NCI-H128 (cell line): ENCODE data around the gene PARP8.
"Not testable (repeated sequence)": the region's sequence is repeated elsewhere in the genome, so short reads cannot be mapped to it uniquely, and the experiment has no call there.

Source experiments
- DNase-seq: peaks from one replicate; lab custom pipeline; 2025; ENCODE audit not compliant: unreplicated experiment; lab: John Stamatoyannopoulos, UW

PARP8 gene

DNA sequence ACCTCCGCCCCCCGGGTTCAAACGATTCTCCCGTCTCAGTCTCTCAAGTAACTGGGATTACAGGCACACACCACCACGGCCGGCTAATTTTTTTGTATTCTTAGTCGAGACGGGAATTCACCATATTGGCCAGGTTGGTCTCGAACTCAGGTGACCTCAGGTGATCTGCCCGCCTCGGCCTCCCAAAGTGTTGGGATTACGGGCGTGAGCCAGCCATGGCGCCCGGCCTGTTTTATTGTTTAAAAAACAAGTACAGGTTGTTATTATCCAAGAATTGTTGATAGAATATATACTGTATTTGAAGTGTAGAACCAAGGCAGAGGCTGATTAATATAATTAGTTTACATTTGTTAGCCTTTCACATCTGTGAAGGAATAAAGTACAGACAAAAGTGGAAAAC, 8.9 kb downstream of the PARP8 start:
- DNase-seq = no peak

DNA sequence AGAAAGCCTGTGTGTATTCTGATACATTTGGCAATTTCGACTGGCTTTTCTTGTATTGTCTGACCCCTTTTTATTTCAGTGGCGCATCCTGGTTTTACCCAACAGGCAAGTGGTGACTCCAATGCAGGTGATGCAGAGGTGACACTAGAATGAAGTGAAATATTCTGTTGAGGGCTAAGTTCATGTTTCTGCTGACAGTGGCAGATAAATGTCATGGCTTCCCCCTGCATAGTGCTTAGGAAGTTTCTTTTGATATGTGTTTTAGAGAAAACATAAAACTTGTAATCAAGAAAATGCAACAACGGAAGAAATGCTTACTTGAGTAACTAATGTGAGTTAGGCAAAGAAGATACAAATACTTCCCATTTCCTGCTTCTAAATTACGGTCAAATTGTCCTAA, 13.1 kb downstream of the PARP8 start:
- DNase-seq = not testable (repeated sequence)

DNA sequence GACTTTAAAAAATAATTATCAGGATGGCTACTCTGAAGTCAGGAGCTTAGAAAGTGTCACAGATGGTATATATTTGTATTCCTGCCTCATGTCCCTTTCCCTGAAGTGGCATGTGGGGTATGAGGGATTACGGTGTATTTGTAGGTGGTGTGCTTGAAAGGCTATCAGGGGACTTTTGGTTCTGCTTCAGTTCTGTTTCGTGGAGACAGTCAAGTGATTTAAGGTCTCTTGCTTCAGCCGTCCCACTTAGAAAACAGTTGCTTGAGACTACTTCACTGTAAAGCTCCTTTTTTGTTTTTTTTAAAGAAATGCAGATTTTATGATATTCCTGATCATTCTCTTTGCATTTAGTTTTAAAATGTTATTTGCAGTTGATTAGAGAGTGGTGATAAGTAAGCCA, 18.3 kb downstream of the PARP8 start:
- DNase-seq = no peak

DNA sequence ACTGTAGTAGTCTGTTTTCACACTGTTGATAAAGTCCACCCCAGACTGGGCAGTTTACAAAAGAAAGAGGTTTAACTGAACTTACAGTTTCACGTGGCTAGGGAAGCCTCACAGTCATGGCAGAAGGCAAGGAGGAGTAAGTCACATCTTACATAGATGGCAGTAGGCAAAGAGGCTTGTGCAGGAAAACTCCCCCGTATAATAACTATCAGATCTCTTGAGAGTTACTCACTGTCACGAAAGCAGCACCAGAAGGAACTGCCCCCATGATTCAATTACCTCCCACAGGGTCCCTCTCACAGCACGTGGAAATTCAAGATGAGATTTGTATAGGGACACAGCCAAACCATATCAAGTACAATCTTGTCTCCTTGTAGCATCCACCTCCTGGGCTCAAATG, 21.1 kb downstream of the PARP8 start:
- no peak for DNase-seq

DNA sequence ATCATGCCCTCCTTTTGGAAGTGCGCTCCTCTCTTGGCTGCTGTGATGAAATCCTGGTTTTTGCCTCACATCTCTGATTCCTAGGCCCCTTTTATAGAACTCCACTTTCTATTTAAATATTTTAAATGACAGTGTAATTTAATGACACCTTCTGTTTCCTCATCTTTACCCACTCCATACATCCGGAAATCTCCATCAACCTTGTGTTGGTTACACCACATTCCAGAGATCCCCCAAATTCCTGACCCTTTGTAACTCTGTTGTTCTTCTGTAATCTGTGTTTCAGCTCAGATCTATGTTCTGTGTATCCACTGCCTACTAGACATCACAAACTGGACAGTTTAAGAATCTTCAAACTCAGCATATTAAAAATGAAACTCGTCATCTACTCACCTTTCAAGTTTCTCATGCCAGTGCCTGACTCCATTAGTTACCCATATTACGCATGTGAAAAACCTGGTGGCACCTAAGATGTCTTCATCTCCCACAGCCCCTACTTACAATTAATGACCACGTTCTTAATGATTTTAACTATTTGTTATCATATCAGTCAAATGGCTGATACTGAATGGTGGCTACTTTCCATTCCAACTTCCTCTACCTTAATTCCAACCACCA, 25.1 kb downstream of the PARP8 start:
- DNase-seq = no peak

DNA sequence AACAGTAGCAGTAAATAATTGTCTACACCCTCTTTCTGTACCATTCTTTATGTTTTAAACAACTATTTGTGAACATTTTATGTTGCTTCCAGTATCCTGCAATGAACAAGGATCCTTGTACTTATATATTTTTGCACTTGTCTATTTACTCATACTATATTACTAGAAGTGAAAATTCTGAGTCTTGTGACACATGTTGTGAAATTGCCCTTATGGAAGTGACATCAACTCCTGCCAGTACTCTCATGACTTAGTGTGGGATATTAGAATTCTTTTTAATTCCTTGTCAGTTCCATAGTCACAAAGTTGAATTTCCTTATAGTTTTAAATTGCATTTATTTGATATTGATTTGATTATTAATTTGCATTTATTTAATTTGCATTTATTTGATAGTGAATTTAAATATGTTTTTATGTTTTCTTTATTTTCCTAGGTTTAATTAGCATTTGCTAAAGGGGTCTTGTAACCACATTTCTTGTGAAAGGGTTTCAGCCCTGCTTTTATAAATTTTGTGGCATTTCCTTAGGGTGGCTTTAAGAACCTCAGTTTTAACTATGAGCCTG, 27.7 kb downstream of the PARP8 start:
- DNase-seq = no peak

DNA sequence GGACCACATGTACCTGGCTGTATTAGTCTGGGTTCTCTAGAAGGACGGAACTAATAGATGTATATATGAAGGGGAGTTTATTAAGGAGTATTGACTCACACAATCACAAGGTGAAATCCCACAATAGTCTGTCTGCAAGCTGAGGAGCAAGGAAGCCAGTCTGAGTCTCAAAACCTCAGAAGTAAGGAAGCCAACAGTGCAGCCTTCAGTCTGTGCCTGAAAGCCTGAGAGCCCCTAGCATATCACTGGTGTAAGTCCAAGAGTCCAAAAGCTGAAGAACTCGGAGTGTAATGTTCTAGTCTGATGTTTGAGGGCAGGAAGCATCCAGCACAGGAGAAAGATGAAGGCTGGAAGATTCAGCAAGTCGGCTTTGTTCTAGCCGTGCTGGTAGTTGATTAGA, 28.2 kb downstream of the PARP8 start:
- not testable (repeated sequence) for DNase-seq

DNA sequence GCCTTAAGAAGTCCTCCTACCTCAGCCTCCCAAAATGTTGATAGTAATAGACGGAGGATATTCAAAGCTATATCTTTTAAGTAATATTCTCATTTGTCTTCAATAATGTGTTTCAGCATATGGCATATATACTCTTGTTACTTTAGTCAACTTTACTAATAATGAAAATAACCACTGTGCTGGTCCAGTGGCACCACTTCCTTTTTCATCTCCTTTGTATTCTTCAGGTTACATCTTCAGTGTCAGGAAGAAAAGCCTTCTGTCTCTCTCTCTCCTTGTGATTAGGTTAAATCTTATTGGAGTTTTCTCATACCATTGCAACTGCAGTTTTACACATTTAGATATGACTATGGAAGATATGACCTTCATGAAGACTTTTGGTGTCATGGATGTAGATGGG, 31.3 kb downstream of the PARP8 start:
- DNase-seq = no peak

DNA sequence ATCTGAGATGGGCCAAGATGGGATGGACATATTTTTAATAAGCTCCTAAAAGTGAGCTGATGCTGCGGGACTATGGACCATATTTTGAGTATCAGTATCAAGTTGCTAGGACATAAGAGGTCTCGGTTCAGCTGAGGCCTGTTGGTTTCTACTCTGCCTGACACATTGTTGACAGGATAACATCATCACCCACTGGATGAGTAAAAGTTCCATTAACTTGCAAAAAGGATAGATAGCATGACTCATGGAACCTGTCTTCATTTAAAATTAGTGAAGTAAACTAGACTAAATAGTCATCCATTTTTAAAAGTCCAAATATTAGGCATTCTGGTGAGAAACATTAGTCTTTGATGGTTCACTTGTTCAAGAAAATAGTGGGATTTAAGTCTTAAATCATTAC, 33.3 kb downstream of the PARP8 start:
- no peak for DNase-seq

DNA sequence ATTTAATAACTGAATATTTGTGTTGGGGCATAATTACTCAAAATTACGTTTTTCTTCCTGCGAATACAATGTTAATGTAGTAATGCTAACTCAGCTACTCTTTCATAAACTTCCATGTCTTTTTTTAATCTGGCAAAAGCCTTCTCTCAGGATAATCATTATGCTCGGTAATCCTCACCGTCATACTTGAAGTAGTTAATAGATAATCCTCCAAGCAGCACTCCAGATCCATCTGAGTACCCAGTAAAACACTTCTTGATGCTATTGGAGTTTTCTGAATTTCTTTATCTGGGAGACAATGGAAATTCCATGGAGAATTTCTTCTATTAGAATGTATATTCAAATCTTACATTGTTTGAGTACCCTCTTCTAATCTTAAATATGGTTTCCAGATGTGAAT, 34.3 kb downstream of the PARP8 start:
- DNase-seq = no peak

DNA sequence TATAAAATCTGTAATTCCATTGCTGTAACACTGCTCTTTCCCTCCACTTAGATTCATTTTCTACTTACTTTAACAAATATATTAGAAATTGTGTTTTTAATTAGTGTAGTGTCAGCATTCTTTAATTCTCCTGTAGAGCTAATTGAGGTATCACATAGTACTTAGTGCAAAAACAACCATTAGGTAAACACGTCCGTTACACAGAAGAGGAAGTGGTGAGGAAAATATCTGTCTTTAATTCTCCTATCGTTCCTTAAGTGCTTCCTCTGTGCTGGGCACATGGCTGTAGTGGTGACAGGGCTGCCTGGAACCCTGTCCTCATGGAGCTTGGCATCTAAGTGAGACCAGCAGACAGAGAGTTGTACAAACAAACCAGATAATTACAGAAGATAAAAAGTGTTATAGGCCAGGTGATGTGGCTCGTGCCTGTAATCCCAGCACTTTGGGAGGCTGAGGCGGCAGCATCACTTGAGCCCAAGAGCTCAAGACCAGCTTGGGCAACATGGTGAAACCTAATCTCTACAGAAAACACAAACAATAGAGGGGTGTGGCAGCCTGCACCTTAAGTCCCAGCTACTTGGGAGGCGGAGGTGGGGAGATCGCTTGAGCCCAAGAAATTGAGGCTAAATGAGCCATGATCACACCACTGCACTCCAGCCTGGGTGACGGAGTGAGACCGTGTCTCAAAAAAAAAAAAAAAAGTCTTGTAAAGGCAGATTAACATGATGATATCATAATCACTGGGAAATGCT, 36.4 kb downstream of the PARP8 start:
- no peak for DNase-seq

DNA sequence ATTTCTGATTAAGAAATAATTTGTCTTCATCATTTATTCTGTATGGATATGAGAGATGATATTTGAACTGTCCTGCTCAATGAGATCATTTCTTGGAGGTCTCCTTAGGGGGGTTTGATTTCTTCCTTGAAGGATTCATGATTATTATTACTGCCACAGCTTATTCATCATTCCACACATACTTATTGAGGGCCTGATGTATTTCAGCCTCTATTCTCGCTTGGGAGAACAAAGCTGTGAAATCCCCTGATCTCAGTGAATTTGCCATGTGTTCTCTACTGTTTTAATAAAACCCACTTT, 36.9 kb downstream of the PARP8 start:
- no peak for DNase-seq

DNA sequence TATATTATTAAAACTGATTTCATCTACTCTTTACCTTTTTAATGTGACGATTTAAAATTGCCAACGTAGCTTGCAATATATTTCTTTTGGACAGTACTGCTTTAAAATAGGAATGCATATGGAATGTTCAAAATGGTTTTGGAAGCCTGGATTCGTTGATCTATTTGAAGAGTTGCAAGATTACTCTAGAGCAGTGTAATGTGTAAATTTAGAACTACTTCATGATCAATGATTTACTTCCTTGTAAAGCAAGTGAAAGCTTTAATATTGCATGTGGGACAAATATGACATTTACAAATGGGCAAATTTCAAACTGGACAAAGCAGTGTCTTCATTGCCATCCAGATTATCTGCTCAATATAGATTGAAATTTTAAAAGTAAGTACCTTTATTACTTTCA, 38.3 kb downstream of the PARP8 start:
- DNase-seq = no peak

DNA sequence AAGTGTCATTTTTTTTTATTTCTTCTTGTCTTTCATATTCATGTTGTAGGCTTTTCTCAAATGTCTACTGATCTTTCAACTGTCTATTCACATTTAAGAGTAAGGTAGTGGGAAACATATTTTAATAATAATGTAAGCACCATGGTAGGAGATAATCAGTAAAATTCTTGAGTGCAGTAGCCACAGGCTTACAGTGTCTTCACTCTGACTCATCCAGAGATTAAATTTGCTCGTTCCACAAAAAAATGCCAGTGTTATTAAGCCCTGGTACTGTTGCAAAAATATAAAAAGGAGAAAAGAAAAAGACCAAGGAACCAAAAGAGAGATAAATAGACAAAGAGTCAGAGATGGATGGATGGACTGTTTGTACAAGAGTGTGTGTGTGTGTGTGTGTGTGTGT, 43.0 kb downstream of the PARP8 start:
- no peak for DNase-seq

DNA sequence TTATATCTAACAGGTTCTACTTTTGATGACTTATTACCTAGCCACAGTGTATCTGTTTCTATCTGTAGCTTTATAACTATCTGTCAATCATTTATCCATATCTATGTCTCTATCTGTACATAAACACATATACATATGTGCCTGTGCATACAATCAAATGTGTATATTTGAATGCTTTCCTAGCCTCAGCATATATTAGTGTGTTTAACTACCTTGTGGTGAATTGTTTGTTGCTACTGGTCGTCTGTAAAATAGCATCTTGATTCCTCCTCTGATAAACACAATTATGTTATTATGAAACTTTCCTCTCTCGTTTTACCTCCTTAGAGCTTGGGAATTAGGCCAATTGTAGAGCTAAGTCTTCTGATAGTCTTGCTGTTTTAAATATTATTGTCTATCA, 44.4 kb downstream of the PARP8 start:
- DNase-seq = no peak

DNA sequence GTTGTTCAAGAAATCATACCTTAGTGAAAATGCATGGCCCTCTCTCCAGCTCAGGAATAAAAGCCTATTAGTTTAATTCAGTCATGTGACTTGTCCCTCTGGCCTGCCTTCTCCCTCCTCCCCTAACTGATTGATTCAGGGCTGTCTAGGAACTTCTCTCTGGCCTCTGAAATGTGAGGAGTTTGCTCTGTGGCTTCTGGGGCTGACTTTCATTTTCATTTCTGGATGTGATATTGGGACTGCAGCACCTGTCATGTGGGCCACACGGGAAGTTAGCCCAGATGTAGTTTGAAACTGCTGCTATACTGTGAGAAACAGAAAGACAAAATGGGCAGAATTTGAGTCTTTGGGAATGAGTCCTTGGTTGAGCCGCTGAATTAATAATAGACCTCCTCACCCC, 44.8 kb downstream of the PARP8 start:
- no peak for DNase-seq

DNA sequence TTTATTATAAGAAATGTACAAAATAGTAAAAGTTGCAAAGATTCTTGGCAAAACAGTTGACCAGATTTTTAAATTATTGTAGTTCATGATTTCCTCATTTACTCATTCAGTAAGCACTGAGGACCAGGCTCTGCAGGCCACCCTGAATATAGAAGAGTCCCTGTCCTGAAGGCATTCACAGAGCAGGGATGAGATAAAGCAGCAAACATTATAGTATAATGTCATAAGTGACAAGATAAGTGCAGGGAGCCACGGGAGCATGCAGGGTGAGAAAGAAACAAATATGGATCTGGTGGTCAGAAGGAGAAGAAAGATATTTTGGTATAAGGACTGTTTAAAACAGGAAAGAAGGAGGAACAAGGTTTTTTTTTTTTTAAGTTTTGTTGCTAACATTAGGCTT, 46.0 kb downstream of the PARP8 start:
- no peak for DNase-seq

DNA sequence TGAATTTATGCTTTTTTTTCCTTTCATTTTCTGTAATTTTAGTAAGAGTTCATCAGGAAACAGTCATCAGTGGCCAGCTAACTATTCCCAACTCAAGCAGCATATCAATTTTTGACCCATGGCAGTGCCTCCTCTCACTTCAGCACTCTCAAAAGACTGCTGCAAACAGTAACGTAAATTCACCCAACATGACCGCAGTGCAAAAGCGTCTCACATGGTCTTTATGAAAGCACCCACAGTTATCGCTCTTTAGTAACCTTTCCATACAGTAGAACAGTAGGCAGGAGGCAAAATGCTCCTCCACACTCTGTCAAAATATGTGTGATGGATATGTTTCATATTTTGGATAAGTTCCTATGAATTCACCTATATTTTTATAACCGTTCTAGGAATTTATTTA, 48.6 kb downstream of the PARP8 start:
- DNase-seq = no peak

DNA sequence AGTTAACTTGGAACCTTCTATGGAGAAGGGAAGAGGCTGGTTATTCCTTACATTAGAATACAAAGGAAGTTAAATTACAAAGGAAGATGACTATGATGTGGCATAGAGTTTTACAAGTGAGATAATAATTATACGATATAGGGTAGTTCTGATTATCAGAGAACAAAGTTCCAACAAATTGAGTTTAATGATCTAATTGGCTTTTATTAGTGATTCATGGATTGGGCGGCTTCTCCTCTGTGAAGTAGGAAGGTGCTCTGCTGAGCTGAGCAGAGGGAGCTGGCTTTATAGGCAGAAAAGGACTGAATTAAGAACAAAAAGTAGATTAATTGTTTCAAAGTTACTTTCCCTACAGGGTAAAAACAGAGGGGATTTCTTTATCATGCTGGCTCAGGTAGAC, 49.7 kb downstream of the PARP8 start:
- DNase-seq = no peak

DNA sequence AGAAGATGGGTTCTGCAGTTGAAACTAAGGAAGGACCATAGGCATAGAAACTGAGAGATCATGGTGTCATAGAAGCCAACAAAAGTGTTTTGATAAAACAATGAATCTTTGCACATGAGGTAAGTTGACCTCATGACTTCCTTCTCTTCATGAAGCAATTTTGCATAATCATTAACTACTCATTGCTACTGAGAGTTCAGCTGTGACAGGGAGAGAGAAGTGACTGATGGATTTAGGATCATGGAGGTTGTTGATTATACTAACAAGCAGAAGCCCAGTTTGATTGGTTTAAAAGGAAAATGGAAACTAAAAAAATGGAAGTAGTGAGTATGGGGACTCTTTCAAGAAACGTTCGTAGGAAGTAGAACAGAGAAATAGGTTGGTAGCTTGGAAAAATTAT, 51.2 kb downstream of the PARP8 start:
- no peak for DNase-seq

DNA sequence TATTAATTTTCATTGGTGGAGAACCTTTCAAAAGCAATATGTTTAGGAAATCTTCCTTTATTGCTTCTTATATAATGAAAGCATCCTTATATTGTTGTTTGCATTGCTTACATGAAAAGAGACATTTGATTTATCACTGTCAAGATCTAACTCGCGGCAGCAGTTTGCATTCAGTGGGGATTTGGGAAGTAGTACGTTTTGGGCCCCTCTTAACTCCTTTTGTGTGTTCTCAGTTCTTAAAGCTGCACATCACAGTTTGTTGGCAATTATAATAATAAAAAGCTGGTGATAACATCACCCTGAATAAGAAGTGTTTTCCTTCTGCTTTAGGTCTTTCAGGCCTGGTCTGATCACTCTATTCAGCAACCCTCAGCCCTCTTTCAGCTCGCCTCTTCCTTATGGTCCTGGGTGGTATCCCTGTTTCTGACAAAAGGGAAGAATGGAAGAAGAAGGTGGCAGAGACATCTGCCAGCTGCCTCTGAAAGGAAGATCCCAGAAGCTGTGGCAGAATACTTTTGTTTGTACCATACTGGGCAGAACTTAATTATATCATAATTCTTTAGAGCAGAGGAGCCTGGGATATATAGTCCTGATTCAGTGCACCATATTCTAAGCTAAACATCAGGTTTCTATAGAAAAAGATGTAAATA, 53.7 kb downstream of the PARP8 start:
- DNase-seq = no peak

DNA sequence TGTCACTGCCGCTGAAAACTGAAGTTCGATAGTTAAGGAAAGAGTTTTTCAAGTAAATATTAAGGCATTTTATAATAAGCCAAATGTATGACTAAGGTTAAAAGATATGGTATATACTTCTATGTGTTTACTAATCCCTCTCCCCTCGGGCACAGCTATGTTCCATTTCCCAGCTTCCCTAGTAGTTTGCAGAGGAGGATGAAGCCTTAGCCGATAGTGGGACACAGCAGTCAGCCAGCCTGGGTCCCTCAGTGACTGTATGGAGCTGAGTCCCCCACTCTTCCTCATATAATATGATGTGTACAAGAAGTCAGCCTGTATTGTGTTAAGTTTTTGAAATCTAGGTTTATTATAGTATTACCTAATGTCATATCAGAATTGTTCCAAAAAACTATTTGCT, 55.8 kb downstream of the PARP8 start:
- DNase-seq = no peak
